Lower leg skin (tissue), 4 donors: ENCODE data around the gene TMEM214. TPM values are rescaled to one million over a fixed set of nuclear protein-coding genes. Genes with fewer than 3 reads are reported as not detected.

ENCODE experiments used
- DNase-seq, 2 donors: peaks; one replicate each; pipeline ENCODE4 v3.0.0-alpha.2; 2019; ENCODE audit warnings: low spot score in 2 of 2
- H3K4me3 ChIP-seq: fragments of 200-600 bp; sonication (generic); 2 replicates; pipeline ENCODE4 v1.5.1; 2017; ENCODE audit warnings: mild to moderate bottlenecking, low read depth; ENCODE audit not compliant: poor library complexity, severe bottlenecking
- POLR2A ChIP-seq, 2 donors: fragments of 450-650 bp; IDR thresholded peaks; one replicate each; pipeline ENCODE4 v1.6.1; 2016 to 2017; ENCODE audit warnings: antibody characterized with exemption in 2 of 2, mild to moderate bottlenecking in 1 of 2, moderate library complexity in 1 of 2
- WGBS, 2 donors: methylation state at CpG; one replicate each; pipeline ENCODE4 v1.1.5; 2018; 5-methylcytosine and 5-hydroxymethylcytosine counted together
- intact Hi-C: fragments of 100-400 bp; cut with DNase I; formaldehyde crosslinking; loops from one replicate; pipeline ENCODE4 v1.15.0; 2023; ENCODE audit warnings: low total_unique reads
- total RNA-seq, 4 donors: library from RNA; depleted of rRNA; stranded (reverse); fragments of >200 nt; gene quantifications; one replicate each; pipeline ENCODE4 v1.1.0, GENCODE V29; 2016
- TF ChIP-seq, protein P1 (sequence below), 3 donors: fragments of 450-650 bp; IDR thresholded peaks; one replicate each; pipeline ENCODE4 v1.5.1; 2016; ENCODE audit warnings: antibody characterized with exemption in 3 of 3, mild to moderate bottlenecking in 3 of 3, moderate library complexity in 2 of 3

TMEM214 gene
- total RNA-seq, 4 donors from 2014 or later: 30.3 to 43.9 (median 32.0) TPM

DNA sequence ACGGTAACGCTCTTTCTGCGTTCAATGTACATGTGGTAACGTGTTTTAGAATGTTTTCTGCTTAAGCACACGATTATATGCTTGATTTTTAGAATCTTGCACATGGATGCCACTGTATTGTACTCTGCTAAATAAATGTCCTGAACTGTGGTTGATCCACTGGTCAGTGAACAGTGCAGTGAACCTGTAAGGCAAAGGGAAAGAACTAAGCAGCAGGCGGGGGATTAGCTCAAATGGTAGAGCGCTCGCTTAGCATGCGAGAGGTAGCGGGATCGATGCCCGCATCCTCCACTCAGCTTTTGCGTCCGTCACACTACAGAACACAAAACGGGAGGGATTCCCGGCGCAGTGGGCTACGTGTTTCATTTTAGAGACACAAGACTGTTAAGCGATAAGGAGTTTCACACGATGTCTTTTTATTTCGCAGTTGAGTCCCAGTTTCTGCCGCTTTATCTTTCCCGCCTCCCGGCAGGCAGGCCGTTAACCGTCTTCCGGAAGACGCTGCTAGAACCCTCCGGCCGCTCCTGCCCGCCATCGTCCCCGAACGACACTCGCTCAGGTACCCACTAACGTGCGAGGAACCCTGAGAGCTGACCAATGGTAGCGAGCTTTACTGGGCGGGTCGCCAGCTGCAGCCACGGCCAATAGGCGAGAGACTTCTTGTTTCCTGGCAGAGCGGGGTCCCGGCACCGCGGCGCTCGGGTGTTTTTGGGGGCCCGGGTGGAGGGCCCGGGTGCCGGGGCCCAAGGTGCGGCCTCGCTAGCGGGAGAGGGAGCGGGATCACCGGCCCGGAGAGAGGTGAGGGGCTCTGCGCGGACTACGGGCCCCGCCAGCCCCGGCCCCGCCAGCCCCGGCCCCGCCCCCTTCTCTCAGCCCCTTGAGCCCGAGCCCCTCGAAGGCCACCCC lies 18.5 kb downstream of the TMEM214 start, which contains the start of gene AGBL5:
TSS of gene AGBL5 (plus strand) at position 673 of the 906 bp plus-strand sequence. CDS start 1,291 bp downstream, outside the sequence.
- H3K4me3 ChIP-seq: peak within 1 kb of the TSS; percentile 75
- no peak for TF ChIP-seq POLR2A (IDR thresholded peaks at IDR 0.05)
- TF ChIP-seq, protein P1, sequence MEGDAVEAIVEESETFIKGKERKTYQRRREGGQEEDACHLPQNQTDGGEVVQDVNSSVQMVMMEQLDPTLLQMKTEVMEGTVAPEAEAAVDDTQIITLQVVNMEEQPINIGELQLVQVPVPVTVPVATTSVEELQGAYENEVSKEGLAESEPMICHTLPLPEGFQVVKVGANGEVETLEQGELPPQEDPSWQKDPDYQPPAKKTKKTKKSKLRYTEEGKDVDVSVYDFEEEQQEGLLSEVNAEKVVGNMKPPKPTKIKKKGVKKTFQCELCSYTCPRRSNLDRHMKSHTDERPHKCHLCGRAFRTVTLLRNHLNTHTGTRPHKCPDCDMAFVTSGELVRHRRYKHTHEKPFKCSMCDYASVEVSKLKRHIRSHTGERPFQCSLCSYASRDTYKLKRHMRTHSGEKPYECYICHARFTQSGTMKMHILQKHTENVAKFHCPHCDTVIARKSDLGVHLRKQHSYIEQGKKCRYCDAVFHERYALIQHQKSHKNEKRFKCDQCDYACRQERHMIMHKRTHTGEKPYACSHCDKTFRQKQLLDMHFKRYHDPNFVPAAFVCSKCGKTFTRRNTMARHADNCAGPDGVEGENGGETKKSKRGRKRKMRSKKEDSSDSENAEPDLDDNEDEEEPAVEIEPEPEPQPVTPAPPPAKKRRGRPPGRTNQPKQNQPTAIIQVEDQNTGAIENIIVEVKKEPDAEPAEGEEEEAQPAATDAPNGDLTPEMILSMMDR (IDR thresholded peaks at IDR 0.05): no peak
- DNase-seq: peak; percentile 96 to 99
- intact Hi-C loops: no loop called here
- 0% methylated on average over 61 to 65 of the region's 67 CpGs for WGBS, 2 donors

DNA sequence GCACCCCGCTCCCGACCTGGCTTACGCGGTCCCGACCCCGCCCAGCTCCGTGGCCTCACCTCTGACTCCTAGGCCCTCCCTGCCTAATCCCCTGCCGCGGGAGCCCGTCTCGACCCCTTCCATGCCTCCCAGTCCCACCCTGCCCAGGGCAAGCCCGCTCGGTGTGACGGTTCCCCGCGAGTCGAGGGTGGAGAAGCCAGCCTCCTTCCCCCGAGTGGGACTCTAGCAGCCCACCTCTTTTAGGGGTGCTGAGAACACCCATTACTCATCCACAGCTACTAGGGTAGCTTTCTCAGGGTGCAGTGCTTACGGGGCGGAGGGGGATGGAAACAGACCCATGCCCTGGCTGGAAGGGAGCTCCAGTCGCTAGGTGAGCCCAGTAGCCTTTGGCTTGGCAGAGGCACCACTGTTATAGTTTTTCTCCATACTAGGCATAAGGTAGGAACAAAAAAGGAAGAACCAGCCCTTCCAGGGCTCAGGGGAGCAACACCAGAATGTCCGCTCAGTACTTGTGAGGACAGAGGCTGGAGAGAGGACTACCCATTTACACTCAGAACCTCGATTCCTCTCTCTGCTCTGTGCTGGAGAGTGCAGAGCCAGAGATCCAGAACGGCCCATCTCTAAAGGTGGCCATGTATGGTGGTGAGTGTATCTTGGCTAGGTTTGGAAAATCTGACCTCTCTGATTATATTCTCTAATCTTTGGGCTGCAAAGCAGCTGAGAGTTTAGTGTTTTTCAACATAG lies 19.3 kb downstream of the TMEM214 start:
- DNase-seq: peak; percentile 40 to 90
- TF ChIP-seq POLR2A (IDR thresholded peaks at IDR 0.05): no peak
- TF ChIP-seq, protein P1 (IDR thresholded peaks at IDR 0.05): no peak
- intact Hi-C loops: no loop called here
- 5% methylated on average over 17 to 22 of the region's 24 CpGs for WGBS, 2 donors
- H3K4me3 ChIP-seq: peak overlapping the region; percentile 75

DNA sequence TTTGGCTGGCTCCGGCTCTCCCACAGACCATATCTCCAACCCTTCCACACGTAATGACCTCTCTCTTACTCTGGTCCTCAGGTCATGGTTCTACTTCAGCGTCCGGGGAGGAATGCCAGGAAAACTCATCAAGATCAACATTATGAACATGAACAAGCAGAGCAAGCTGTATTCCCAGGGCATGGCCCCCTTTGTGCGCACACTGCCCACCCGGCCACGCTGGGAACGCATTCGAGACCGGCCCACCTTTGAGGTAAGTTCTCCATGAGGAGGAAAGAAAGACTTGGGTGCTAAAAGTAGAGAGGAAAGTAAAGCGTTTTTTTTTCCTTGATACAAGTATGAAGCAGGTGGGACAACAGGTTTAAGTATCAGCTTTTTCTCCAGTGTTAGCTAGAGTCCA lies 20.6 kb downstream of the TMEM214 start:
- no peak overlapping the region for H3K4me3 ChIP-seq
- intact Hi-C loops: no loop called here
- TF ChIP-seq, protein P1 (IDR thresholded peaks at IDR 0.05): no peak
- no peak for TF ChIP-seq POLR2A (IDR thresholded peaks at IDR 0.05)
- DNase-seq: no peak
- 84 to 89% methylated on average over 11 of the region's 11 CpGs for WGBS, 2 donors

DNA sequence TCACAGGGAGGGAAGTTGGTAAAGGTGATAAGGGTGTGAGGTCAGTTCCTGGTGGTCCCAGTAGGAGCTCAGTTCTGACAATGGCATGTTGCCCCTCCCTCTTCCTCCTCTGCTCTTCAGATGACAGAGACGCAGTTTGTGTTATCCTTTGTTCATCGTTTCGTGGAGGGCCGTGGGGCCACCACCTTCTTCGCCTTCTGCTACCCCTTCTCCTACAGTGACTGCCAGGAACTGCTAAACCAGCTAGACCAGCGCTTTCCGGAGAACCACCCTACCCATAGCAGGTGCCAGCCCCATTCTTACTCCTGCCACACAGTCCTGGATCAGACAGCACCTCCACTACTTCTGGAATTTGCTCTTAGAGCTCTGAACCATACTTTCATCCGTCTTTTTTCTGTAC lies 21.0 kb downstream of the TMEM214 start:
- TF ChIP-seq, protein P1 (IDR thresholded peaks at IDR 0.05): no peak
- intact Hi-C loops: no loop called here
- 77 to 84% methylated on average over 8 of the region's 8 CpGs for WGBS, 2 donors
- DNase-seq: no peak
- no peak overlapping the region for H3K4me3 ChIP-seq

DNA sequence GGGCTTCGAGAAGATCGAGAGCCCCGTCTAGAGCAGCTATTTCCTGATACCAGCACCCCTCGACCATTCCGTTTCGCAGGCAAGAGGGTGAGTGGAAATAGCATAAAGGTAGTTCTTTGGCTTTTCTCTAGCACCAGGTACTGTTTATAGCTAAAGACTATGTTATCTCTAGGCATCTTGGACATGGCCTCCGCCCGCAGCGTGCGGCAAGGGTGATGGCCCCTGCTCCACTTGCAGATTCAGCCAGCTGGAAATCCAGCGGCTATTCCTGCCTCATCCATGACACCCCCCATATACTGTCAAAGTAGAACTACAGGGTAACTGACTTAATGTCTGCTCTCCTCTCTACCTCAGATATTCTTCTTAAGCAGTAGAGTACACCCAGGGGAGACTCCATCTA lies 22.0 kb downstream of the TMEM214 start:
- DNase-seq: no peak
- 94 to 96% methylated on average over 11 of the region's 11 CpGs for WGBS, 2 donors
- no peak for TF ChIP-seq POLR2A (IDR thresholded peaks at IDR 0.05)
- TF ChIP-seq, protein P1 (IDR thresholded peaks at IDR 0.05): no peak
- H3K4me3 ChIP-seq: no peak overlapping the region
- intact Hi-C loops: no loop called here
